Breast epithelium (tissue), 4 donors: ENCODE data around the gene AEBP1. TPM values are rescaled to one million over a fixed set of nuclear protein-coding genes. Genes with fewer than 3 reads are reported as not detected.

Experiments
- DNase-seq, 2 donors: peaks; one replicate each; pipeline ENCODE4 v3.0.0-alpha.2; 2019; ENCODE audit warnings: low spot score in 2 of 2
- H3K27ac ChIP-seq, 2 donors: fragments of 200-600 bp; sonication (generic) in 1 of 2; one replicate each; pipeline ENCODE4 v1.5.1; 2016 to 2019; ENCODE audit warnings: mild to moderate bottlenecking in 1 of 2
- H3K27me3 ChIP-seq, 2 donors: fragments of 200-600 bp; sonication (generic) in 1 of 2; one replicate each; pipeline versions ENCODE4 v1.5.1 to v1.6.0; 2017 to 2019; ENCODE audit warnings: control low read depth in 1 of 2, mild to moderate bottlenecking in 1 of 2
- H3K36me3 ChIP-seq: fragments of 200-600 bp; one replicate; pipeline ENCODE4 v1.5.1; 2019
- H3K4me1 ChIP-seq, 2 donors: fragments of 200-600 bp; sonication (generic); one replicate each; pipeline ENCODE4 v1.5.1; 2016 to 2019; ENCODE audit warnings: control low read depth in 1 of 2
- H3K4me3 ChIP-seq, 3 donors: fragments of 200-600 bp; sonication (generic); 1 replicate in 2 of 3; 2 replicates in 1 of 3; pipeline ENCODE4 v1.5.1; 2016 to 2019; ENCODE audit warnings: mild to moderate bottlenecking in 3 of 3, moderate library complexity in 2 of 3
- H3K9me3 ChIP-seq, 2 donors: fragments of 200-600 bp; sonication (generic) in 1 of 2; one replicate each; pipeline ENCODE4 v1.5.1; 2016 to 2019; ENCODE audit warnings: control low read depth in 1 of 2
- CTCF ChIP-seq, 3 donors: fragments of 450-650 bp; IDR thresholded peaks; one replicate each; pipeline ENCODE4 v1.5.1; 2016 to 2017; ENCODE audit warnings: antibody characterized with exemption in 3 of 3, mild to moderate bottlenecking in 3 of 3, moderate library complexity in 3 of 3
- POLR2A ChIP-seq: fragments of 450-650 bp; IDR thresholded peaks from one replicate; pipeline ENCODE4 v1.6.1; 2016; ENCODE audit warnings: antibody characterized with exemption, mild to moderate bottlenecking, moderate library complexity
- POLR2AphosphoS5 ChIP-seq, 3 donors: sonication (generic); formaldehyde crosslinking; IDR thresholded peaks; one replicate each; pipeline ENCODE4 v1.6.1; 2017; ENCODE audit warnings: antibody characterized with exemption in 3 of 3
- intact Hi-C: fragments of 100-400 bp; cut with DNase I; formaldehyde crosslinking; loops from one replicate; pipeline ENCODE4 v1.15.1; 2023; ENCODE audit warnings: low total_unique reads
- total RNA-seq, 3 donors: library from RNA; depleted of rRNA; stranded (reverse); fragments of >200 nt; gene quantifications; one replicate each; pipeline ENCODE4 v1.1.0, GENCODE V29; 2016

Gene AEBP1
- total RNA-seq, 3 donors from 2014 or later = 85.6 to 300 (median 145) TPM

GRCh38 chr7:44068054-44068453 lies 36.1 kb upstream of the AEBP1 start:
- intact Hi-C loops = no loop called here
- no peaks in the 10 kb centered on the region for H3K9me3 ChIP-seq
- H3K36me3 ChIP-seq = no peaks in the 10 kb centered on the region
- no peak for TF ChIP-seq POLR2A
- no peak for TF ChIP-seq POLR2AphosphoS5 (IDR thresholded peaks at IDR 0.05)
- TF ChIP-seq CTCF (IDR thresholded peaks at IDR 0.05) = no peak
- no peak for DNase-seq
- H3K4me1 ChIP-seq = peaks cover 0 to 20% of the 10 kb centered on the region in 2 donors
- H3K4me3 ChIP-seq = no peak overlapping the region
- no peak overlapping the region for H3K27ac ChIP-seq
- H3K27me3 ChIP-seq = no peaks in the 10 kb centered on the region

GRCh38 chr7:44071726-44072363 lies 32.3 kb upstream of the AEBP1 start:
- Histone ChIP-seq H3K36me3 (no peaks in the 10 kb centered on the region), H3K9me3 (no peaks in the 10 kb centered on the region), H3K4me3 (no peak overlapping the region), H3K27ac (peak overlapping the region; percentile 13 to 72), H3K4me1 (peaks cover 4 to 8% of the 10 kb centered on the region in 2 donors), H3K27me3 (no peaks in the 10 kb centered on the region)
- TF ChIP-seq POLR2AphosphoS5 (IDR thresholded peaks at IDR 0.05) = no peak
- TF ChIP-seq CTCF (IDR thresholded peaks at IDR 0.05) = no peak
- TF ChIP-seq POLR2A = no peak
- intact Hi-C loops = no loop called here
- no peak for DNase-seq

- peak; percentile 56 to 72 for DNase-seq
- peaks cover 4 to 8% of the 10 kb centered on the region in 2 donors for H3K4me1 ChIP-seq
- no peaks in the 10 kb centered on the region for H3K9me3 ChIP-seq
- TF ChIP-seq POLR2A (no peak), CTCF (IDR thresholded peaks at IDR 0.05) (peak; percentile 39 to 48 (median 48)), POLR2AphosphoS5 (IDR thresholded peaks at IDR 0.05) (peak in 1 of 3 donors; percentile 32)
- no peaks in the 10 kb centered on the region for H3K27me3 ChIP-seq
- no peak overlapping the region for H3K4me3 ChIP-seq
- H3K36me3 ChIP-seq = no peaks in the 10 kb centered on the region
- intact Hi-C loops = no loop called here
- H3K27ac ChIP-seq = peak overlapping the region; percentile 13 to 72
These were observed 31.5 kb upstream of the AEBP1 start for GRCh38 chr7:44072364-44073231.

- intact Hi-C loops = no loop called here
- Histone ChIP-seq H3K27ac (peak overlapping the region; percentile 11 to 72), H3K9me3 (no peaks in the 10 kb centered on the region), H3K27me3 (no peaks in the 10 kb centered on the region), H3K36me3 (no peaks in the 10 kb centered on the region), H3K4me3 (peak overlapping the region in 1 of 3 donors; percentile 25), H3K4me1 (peaks cover 4 to 8% of the 10 kb centered on the region in 2 donors)
- TF ChIP-seq POLR2A (no peak), POLR2AphosphoS5 (IDR thresholded peaks at IDR 0.05) (no peak), CTCF (IDR thresholded peaks at IDR 0.05) (no peak)
- DNase-seq = peak; percentile 47 to 71
These were observed 30.3 kb upstream of the AEBP1 start for GRCh38 chr7:44073664-44074348.
